GM18519 (cell line): ENCODE measurements around the gene FYN.

ENCODE experiments used
- ATAC-seq: cut with Tn5 transposase; IDR thresholded peaks from one replicate; pipeline ENCODE4 v1.9.1; 2021; ENCODE audit warnings: mild to moderate bottlenecking, moderate library complexity; ENCODE audit not compliant: unreplicated experiment, low FRiP score

FYN gene

GRCh38 chr6:111738156-111738555 is 135.1 kb downstream of the FYN start:
- no peak for ATAC-seq

GRCh38 chr6:111737065-111737521 is 136.2 kb downstream of the FYN start:
- no peak for ATAC-seq

GRCh38 chr6:111736005-111736608 is 137.1 kb downstream of the FYN start:
- ATAC-seq = no peak

DNA sequence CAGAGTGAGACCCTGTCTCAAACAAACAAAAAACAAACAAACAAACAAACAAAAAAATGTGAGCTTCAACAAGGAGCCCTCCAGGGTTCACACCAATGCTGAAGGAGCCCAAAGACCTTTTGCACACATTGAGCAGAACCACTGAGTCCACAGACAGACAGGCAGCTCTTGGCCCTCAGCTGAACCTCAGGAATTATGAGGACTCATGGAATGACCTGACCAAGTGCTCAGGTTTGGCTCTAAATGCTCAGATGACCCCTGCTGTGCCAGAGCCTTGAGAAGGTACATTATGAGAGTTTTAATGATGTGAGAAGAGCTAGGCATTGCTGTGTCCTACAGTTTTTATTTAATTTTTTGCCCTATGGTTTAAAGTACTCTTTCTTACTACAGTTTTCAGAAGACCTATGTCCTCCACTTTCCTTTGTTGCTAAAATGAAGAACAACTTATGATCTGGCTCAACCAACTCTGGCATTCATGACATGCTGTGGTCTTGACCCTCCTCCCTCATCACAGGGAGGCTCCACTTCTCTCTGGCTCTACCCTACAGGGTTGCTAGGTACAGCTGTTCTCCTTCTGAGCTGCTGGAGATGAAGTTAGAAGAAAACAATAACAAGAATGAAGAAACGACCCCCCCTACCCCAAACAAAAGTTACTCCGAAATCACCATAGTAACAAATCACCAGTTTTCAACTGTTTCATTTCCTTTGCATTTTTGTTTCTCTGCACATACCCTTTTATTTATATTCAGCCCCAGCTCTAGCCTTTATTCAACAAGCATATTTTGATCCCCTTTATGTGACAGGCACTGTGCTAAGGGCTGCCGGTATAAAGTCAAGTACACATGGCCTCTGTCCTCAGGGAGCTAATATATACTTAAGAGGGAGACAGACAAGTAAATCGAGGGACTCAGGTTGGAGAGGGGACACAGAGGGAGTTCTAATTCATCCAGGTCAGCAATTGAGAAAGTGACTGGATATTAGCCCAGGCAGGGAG is 138.9 kb downstream of the FYN start:
- ATAC-seq = no peak

GRCh38 chr6:111732390-111732789 is 140.9 kb downstream of the FYN start:
- ATAC-seq = no peak

GRCh38 chr6:111731456-111732195 is 141.6 kb downstream of the FYN start:
- no peak for ATAC-seq

DNA sequence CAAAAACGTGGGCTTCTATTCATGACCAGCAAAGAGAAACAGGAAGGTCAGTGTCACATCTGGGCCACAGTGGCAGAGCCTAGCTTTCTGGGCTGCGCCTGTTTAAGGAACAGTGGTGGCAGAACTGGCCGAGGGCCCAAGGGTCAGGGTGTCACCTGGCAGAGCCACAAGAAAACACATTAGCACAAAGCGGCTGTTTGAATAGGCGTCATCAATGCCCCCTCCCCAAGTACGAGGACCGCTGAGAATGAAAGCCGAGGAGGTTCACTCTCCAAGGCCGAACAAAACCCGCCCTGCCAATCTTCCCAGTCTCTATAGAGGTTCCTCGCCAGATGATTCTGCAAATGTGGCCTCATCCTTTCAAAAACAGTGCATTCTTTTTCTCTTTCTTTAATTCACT is 142.4 kb downstream of the FYN start:
- no peak for ATAC-seq

- no peak for ATAC-seq
These were observed 145.4 kb downstream of the FYN start for GRCh38 chr6:111727802-111728201.

GRCh38 chr6:111727041-111727440 is 146.2 kb downstream of the FYN start:
- no peak for ATAC-seq

- no peak for ATAC-seq
These were observed 147.7 kb downstream of the FYN start for GRCh38 chr6:111725446-111726112.

DNA sequence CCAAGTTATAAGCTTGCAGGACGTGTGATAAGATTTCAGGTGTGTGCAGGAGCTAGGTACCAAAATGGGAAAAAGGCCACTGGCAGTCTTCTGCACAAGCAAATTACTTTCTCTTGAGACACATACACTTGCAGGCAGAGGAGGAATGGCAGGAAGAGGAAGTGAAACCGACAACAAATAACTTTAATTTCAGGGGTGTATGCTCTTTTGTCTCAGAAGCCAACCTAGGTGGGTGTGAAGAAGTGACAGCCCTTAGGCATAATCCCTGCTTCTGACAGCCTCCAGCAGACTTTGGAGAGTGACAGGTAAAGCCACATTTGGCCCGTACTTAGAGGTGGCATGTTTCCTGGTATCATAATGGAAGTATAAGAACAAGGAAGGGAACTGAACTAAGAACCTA is 148.7 kb downstream of the FYN start:
- peak; percentile 99 for ATAC-seq

- ATAC-seq = peak; percentile 4
These were observed 149.2 kb downstream of the FYN start for GRCh38 chr6:111724039-111724438.

DNA sequence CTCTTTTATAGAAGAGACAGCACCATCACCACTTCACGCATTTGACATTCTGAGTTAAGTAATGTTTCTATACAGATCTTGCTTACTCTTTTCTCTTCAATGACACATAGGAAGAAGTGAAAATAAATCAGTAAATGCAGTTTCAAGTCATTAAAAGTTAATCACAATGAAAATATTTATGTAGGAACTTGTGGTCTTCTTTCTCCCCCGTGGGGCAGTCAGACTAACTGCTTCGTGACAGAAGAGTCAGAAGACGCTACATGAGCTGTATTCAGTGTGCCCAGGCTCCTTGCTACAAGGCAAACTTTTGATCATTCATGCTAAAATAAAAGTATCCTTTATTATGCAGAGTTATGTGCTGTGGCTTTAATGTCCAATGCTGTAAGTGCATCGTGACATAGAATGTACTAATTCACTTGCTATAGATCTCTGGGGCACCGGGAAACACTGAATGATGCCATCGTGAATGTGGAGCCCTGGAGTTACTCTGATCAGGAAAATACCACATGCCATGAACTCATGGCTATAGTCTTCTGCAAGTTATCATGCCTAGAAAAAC is 149.8 kb downstream of the FYN start:
- no peak for ATAC-seq

GRCh38 chr6:111722179-111722731 is 151.0 kb downstream of the FYN start:
- ATAC-seq = no peak

- ATAC-seq = no peak
These were observed 151.5 kb downstream of the FYN start for GRCh38 chr6:111721753-111722154.

DNA sequence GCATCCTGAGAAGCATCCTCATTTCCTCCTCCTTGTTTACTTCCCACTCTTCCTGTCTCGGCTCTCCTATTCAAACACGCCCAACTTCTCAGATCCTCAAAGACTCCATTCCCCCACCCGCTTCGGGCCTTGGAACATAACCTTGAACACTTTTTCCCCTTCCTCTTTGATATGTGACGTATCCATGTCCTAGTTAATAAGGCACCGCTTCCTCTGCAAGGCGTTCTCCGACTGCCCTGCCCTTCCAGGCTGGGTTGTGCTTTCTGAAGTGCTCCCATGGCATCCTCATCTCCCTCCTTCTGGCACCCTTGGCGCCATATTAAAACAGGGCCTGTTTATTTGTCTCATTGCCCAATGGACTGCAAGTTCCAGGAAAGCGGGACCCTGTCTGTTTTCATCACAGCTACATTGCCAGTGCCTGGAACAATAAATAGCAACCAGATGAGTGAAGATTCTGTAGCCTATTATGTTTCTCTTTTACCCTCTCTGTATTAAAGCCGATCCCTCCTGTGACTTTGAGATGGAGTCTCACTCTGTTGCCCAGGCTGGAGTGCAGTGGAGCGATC is 152.2 kb downstream of the FYN start:
- no peak for ATAC-seq

DNA sequence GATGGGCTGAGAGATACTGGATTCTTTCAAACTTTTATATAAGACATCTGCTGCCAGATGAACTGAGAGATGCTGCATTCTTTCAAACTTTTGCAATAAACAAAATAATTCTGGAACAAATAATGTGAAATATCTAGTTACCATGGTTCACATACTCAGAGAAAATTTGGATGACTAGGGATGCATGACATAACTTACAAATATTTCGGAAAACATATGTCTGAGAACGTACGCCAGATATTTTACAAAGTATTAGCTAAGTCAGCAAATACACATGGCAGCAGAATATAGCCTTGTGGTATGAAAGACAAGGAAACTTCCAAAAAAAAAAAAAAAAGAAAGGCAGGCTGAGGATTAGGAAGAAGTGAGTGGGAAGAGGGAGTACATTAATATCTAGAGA is 154.3 kb downstream of the FYN start:
- no peak for ATAC-seq

DNA sequence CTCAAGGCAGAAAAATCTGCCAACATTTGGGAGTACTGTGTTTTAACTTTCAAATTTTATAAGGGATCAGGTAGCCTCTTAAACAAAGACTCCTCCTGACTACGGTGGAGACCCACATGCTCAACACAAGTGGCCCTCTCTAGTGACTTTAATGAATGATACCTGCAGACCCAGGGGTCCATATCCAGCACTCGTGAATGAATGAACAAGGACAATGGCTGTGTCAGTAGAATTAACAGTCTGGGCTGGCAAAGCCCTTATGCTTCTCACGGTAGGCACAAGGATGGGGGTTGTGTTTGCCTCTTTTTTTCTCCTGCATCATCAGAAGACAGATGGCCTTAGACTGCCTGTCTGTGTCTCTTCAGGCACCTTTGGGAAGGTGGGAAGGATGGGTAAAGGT is 154.9 kb downstream of the FYN start:
- no peak for ATAC-seq

GRCh38 chr6:111717621-111718020 is 155.6 kb downstream of the FYN start:
- no peak for ATAC-seq

DNA sequence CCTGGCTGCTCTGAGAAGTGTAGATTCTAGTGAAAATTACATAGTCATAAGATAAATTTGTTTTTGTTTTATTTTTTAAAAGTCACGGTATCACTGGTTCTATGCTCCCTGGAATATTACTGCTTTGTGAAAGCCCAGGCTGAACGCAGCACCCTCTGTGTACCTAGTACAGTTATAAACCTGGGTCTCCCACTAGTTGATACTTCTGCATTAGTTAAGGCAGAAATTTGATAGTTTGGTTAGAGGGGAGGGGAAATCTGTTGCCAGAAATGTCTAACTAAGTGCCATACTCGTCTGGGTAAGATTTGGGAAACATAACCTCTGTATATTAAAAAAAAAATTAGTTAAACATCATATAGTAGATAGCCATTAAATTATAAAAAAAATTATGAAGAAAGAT is 156.9 kb downstream of the FYN start:
- no peak for ATAC-seq
